GM19035 (cell line): ENCODE measurements around the gene ABCC11.
"Not testable (repeated sequence)": the region's sequence is repeated elsewhere in the genome, so short reads cannot be mapped to it uniquely, and the experiment has no call there.

Experiments
- ATAC-seq: cut with Tn5 transposase; IDR thresholded peaks from one replicate; pipeline ENCODE4 v1.9.1; 2021; ENCODE audit not compliant: unreplicated experiment

The ABCC11 gene

GRCh38 chr16:48203974-48204824, 43.1 kb downstream of the ABCC11 start:
- ATAC-seq = no peak

GRCh38 chr16:48201515-48202201, 45.7 kb downstream of the ABCC11 start:
- no peak for ATAC-seq

- ATAC-seq = no peak
Measured at GRCh38 chr16:48197294-48197693, 50.0 kb downstream of the ABCC11 start.

GRCh38 chr16:48194828-48195556, 52.3 kb downstream of the ABCC11 start:
- no peak for ATAC-seq

GRCh38 chr16:48193846-48194245, 53.5 kb downstream of the ABCC11 start:
- no peak for ATAC-seq

GRCh38 chr16:48188449-48189102, 58.8 kb downstream of the ABCC11 start:
- ATAC-seq = peak; percentile 86

GRCh38 chr16:48187779-48188178, 59.6 kb downstream of the ABCC11 start:
- no peak for ATAC-seq

- no peak for ATAC-seq
Measured at GRCh38 chr16:48184681-48185080, 62.7 kb downstream of the ABCC11 start.

- no peak for ATAC-seq
Measured at GRCh38 chr16:48182979-48183537, 64.3 kb downstream of the ABCC11 start.

GRCh38 chr16:48181746-48182520, 65.4 kb downstream of the ABCC11 start:
- ATAC-seq = not testable (repeated sequence)

- no peak for ATAC-seq
Measured at GRCh38 chr16:48180868-48181480, 66.4 kb downstream of the ABCC11 start.

- ATAC-seq = no peak
Measured at GRCh38 chr16:48176635-48177408, 70.5 kb downstream of the ABCC11 start.

GRCh38 chr16:48173889-48174288, 73.5 kb downstream of the ABCC11 start:
- no peak for ATAC-seq

GRCh38 chr16:48172682-48173081, 74.7 kb downstream of the ABCC11 start:
- no peak for ATAC-seq

GRCh38 chr16:48169896-48170295, 77.4 kb downstream of the ABCC11 start:
- no peak for ATAC-seq

- ATAC-seq = no peak
Measured at GRCh38 chr16:48168075-48168474, 79.3 kb downstream of the ABCC11 start.

GRCh38 chr16:48166617-48167016, 80.7 kb downstream of the ABCC11 start:
- not testable (repeated sequence) for ATAC-seq

- ATAC-seq = no peak
Measured at GRCh38 chr16:48165961-48166578, 81.3 kb downstream of the ABCC11 start.
